Naive thymus-derived CD8-positive, alpha-beta T cell (primary cell): Measurements from ENCODE around the gene MRS2. TPM values are rescaled to one million over a fixed set of nuclear protein-coding genes. Genes with fewer than 3 reads are reported as not detected.
"Not testable (repeated sequence)": the region's sequence is repeated elsewhere in the genome, so short reads cannot be mapped to it uniquely, and the experiment has no call there.

Experiments used
- ATAC-seq, 2 donors: fragments of 150-1000 bp; cut with Tn5 transposase in 1 of 2; sonication (Bioruptor Pico), chemical (Tn5 transposase) in 1 of 2; 1 replicate in 1 of 2; 2 replicates in 1 of 2; pipeline ENCODE4 v1.10.0; 2021; ENCODE audit warnings: mild to moderate bottlenecking in 2 of 2, moderate library complexity in 2 of 2
- POLR2A ChIA-PET: fragments of 350-600 bp; sonication (Branson Sonifier 250); formaldehyde crosslinking; loops from one replicate; lab custom pipeline; 2021; ENCODE audit warnings: antibody characterized with exemption; lab: Charles Lee
- DNase-seq, 10 donors: peaks; one replicate each; pipeline versions ENCODE4 v3.0.0 to v3.0.0-alpha.2; 2020 to 2022
- H3K27ac Mint-ChIP-seq, 10 donors: one replicate each; pipeline ENCODE4 v1.8.0; 2020 to 2022; ENCODE audit warnings: mild to moderate bottlenecking in 10 of 10, mixed read lengths in 10 of 10, moderate library complexity in 4 of 10, inconsistent platforms in 1 of 10
- H3K27me3 Mint-ChIP-seq, 5 donors: one replicate each; pipeline ENCODE4 v1.8.0; 2021 to 2022; ENCODE audit warnings: mixed read lengths in 5 of 5
- H3K36me3 Mint-ChIP-seq, 3 donors: one replicate each; pipeline ENCODE4 v1.8.0; 2020 to 2022; ENCODE audit warnings: mixed read lengths in 3 of 3, mild to moderate bottlenecking in 2 of 3, inconsistent platforms in 1 of 3
- H3K4me1 Mint-ChIP-seq, 4 donors: one replicate each; pipeline ENCODE4 v1.8.0; 2021 to 2022; ENCODE audit warnings: mixed read lengths in 4 of 4
- H3K4me3 Mint-ChIP-seq, 10 donors: one replicate each; pipeline ENCODE4 v1.8.0; 2020 to 2022; ENCODE audit warnings: mild to moderate bottlenecking in 10 of 10, mixed read lengths in 10 of 10, moderate library complexity in 6 of 10, inconsistent platforms in 1 of 10
- H3K9me3 Mint-ChIP-seq, 9 donors: one replicate each; pipeline ENCODE4 v1.8.0; 2020 to 2022; ENCODE audit warnings: mixed read lengths in 9 of 9, mild to moderate bottlenecking in 3 of 9, inconsistent platforms in 1 of 9, moderate library complexity in 1 of 9
- polyA plus RNA-seq, 3 donors: library from polyadenylated mRNA; unstranded; fragments of 300-500 nt; fragmentation: Illumina TruSeq; gene quantifications; one replicate each; pipeline ENCODE4 v1.2.3, GENCODE V29; 2021
- total RNA-seq, 8 experiments: library from RNA in 2 of 8; stranded (reverse) in 2 of 8; gene quantifications; one replicate each; pipeline ENCODE4 v1.2.3 and lab custom pipeline; 2021 to 2026

MRS2 gene
- total and polyA plus RNA-seq, 5 experiments from 2014 or later: 13.2 to 22.1 (median 19.7) TPM

DNA sequence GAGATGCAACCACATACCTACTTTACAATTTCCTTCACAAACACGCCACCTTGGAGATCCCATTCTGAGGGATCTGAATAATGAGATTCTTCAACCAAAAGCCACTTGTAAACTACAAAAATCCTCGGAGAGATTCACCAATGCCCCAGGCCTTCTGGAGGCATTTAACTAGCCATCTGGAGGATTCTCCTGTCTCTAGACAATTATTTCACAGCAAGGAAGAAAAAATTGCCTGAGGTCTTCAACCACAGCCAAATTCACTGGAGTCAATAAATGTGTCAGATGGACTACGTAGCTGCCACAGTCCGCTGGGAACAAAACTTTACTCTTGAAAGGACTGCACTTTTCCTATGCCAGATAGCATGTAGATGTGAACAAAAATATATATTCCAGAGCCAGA is 25.9 kb upstream of the MRS2 start:
- POLR2A ChIA-PET: no interaction called here
- H3K36me3 Mint-ChIP-seq: no peaks in the 10 kb centered on the region
- peaks cover 0 to 6% (median 0%) of the 10 kb centered on the region in 4 donors for H3K4me1 Mint-ChIP-seq
- H3K9me3 Mint-ChIP-seq: peaks cover 0 to 4% (median 0%) of the 10 kb centered on the region in 9 donors
- no peak for DNase-seq
- no peak overlapping the region for H3K27ac Mint-ChIP-seq
- ATAC-seq: no peak
- no peak overlapping the region for H3K4me3 Mint-ChIP-seq
- H3K27me3 Mint-ChIP-seq: peaks cover 9 to 18% (median 14%) of the 10 kb centered on the region in 5 donors

- Mint-ChIP-seq H3K27me3 (peaks cover 3 to 13% (median 8%) of the 10 kb centered on the region in 5 donors), H3K4me3 (no peak overlapping the region), H3K4me1 (peaks cover 0 to 6% (median 0%) of the 10 kb centered on the region in 4 donors), H3K36me3 (no peaks in the 10 kb centered on the region), H3K9me3 (peaks cover 0 to 4% (median 0%) of the 10 kb centered on the region in 9 donors), H3K27ac (no peak overlapping the region)
- no peak for ATAC-seq
- no peak for DNase-seq
- POLR2A ChIA-PET: no interaction called here
Measured at GRCh38 chr6:24378473-24379097, 24.2 kb upstream of the MRS2 start.

- DNase-seq (no peak), ATAC-seq (no peak)
- Mint-ChIP-seq H3K36me3 (no peaks in the 10 kb centered on the region), H3K4me1 (peaks cover 0 to 6% (median 0%) of the 10 kb centered on the region in 4 donors), H3K27me3 (peaks cover 10 to 22% (median 14%) of the 10 kb centered on the region in 5 donors), H3K9me3 (peaks cover 0 to 4% (median 0%) of the 10 kb centered on the region in 9 donors), H3K27ac (peak overlapping the region in 1 of 10 donors; percentile 23), H3K4me3 (no peak overlapping the region)
- POLR2A ChIA-PET: no interaction called here
Measured at GRCh38 chr6:24381476-24382219, 21.1 kb upstream of the MRS2 start.

DNA sequence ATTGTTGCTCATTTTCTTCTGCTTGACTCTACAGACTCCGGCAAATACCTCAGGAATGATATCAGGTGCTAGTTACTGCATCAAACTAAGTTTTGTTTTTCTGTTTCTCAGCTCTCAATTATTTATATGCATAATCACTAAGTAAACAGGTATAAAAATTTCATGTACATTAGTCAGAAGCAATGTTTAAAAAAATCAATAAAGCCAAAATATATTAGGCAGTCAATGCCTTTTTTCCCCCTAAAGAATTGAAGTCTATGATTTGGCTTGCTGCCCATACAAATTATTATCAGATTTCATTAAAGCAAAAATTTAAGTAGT is 20.6 kb upstream of the MRS2 start:
- peaks cover 0 to 6% (median 0%) of the 10 kb centered on the region in 4 donors for H3K4me1 Mint-ChIP-seq
- ATAC-seq: no peak

GRCh38 chr6:24382891-24383494 is 19.7 kb upstream of the MRS2 start:
- H3K4me3 Mint-ChIP-seq, DNase-seq, H3K36me3 Mint-ChIP-seq, ATAC-seq, H3K27ac Mint-ChIP-seq, H3K4me1 Mint-ChIP-seq, H3K9me3 Mint-ChIP-seq, POLR2A ChIA-PET: not testable (repeated sequence)
- H3K27me3 Mint-ChIP-seq: peaks cover 11 to 23% (median 15%) of the 10 kb centered on the region in 5 donors

More for the DNA sequence above, 20.6 kb upstream of the MRS2 start:
- Mint-ChIP-seq H3K9me3 (peaks cover 0 to 4% (median 0%) of the 10 kb centered on the region in 9 donors), H3K27me3 (peaks cover 11 to 23% (median 14%) of the 10 kb centered on the region in 5 donors), H3K4me3 (no peak overlapping the region), H3K27ac (peak overlapping the region in 1 of 10 donors; percentile 23), H3K36me3 (no peaks in the 10 kb centered on the region)
- DNase-seq: no peak
- POLR2A ChIA-PET: no interaction called here

- ATAC-seq, H3K4me3 Mint-ChIP-seq, H3K4me1 Mint-ChIP-seq, H3K36me3 Mint-ChIP-seq, POLR2A ChIA-PET, DNase-seq, H3K9me3 Mint-ChIP-seq, H3K27ac Mint-ChIP-seq: not testable (repeated sequence)
- peaks cover 4 to 23% (median 16%) of the 10 kb centered on the region in 5 donors for H3K27me3 Mint-ChIP-seq
Measured at GRCh38 chr6:24384369-24385130, 18.2 kb upstream of the MRS2 start.

GRCh38 chr6:24385536-24386269 is 17.0 kb upstream of the MRS2 start:
- H3K4me3 Mint-ChIP-seq: no peak overlapping the region
- H3K27ac Mint-ChIP-seq: no peak overlapping the region
- no peaks in the 10 kb centered on the region for H3K36me3 Mint-ChIP-seq
- DNase-seq (no peak), ATAC-seq (no peak)
- H3K4me1 Mint-ChIP-seq: peaks cover 0 to 6% (median 0%) of the 10 kb centered on the region in 4 donors
- H3K9me3 Mint-ChIP-seq: peaks cover 0 to 2% (median 0%) of the 10 kb centered on the region in 9 donors
- H3K27me3 Mint-ChIP-seq: peaks cover 4 to 23% (median 16%) of the 10 kb centered on the region in 5 donors
- POLR2A ChIA-PET: no interaction called here

DNA sequence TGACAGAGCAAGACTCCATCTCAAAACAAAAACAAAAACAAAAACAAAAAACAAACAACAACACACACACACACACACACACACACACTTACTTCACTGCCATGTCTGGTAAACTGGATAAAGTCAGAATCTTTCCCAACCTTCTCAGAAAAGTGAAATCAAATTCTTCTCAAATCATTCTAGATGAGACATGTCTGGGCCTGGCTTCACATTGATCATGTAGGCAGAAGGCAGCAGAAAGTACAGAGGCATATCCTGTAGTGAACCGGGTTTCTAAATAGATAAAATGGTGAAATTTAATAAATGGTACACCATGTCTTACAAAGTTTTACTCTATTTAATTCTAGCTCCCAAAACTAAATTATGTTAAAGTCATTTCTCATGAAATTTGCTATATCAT is 14.9 kb upstream of the MRS2 start:
- POLR2A ChIA-PET: no interaction called here
- Mint-ChIP-seq H3K27ac (no peak overlapping the region), H3K9me3 (peaks cover 0 to 2% (median 0%) of the 10 kb centered on the region in 9 donors), H3K36me3 (no peaks in the 10 kb centered on the region), H3K4me3 (no peak overlapping the region), H3K4me1 (no peaks in the 10 kb centered on the region), H3K27me3 (peaks cover 4 to 23% (median 16%) of the 10 kb centered on the region in 5 donors)
- DNase-seq: no peak
- ATAC-seq: no peak

- peaks cover 0 to 2% (median 0%) of the 10 kb centered on the region in 9 donors for H3K9me3 Mint-ChIP-seq
- H3K27me3 Mint-ChIP-seq: peaks cover 6 to 23% (median 15%) of the 10 kb centered on the region in 5 donors
- peaks cover 0 to 2% (median 0%) of the 10 kb centered on the region in 3 donors for H3K36me3 Mint-ChIP-seq
- no peak for DNase-seq
- H3K27ac Mint-ChIP-seq: no peak overlapping the region
- POLR2A ChIA-PET: no interaction called here
- no peak for ATAC-seq
- no peaks in the 10 kb centered on the region for H3K4me1 Mint-ChIP-seq
- H3K4me3 Mint-ChIP-seq: no peak overlapping the region
Measured at GRCh38 chr6:24391208-24391607, 11.5 kb upstream of the MRS2 start.

GRCh38 chr6:24391756-24392405 is 10.9 kb upstream of the MRS2 start:
- no peak overlapping the region for H3K27ac Mint-ChIP-seq
- ATAC-seq (peak in 1 of 2 donors; percentile 18), DNase-seq (no peak)
- POLR2A ChIA-PET: no interaction called here
- H3K4me1 Mint-ChIP-seq: no peaks in the 10 kb centered on the region
- H3K9me3 Mint-ChIP-seq: peaks cover 0 to 9% (median 5%) of the 10 kb centered on the region in 9 donors
- peaks cover 0 to 4% (median 4%) of the 10 kb centered on the region in 3 donors for H3K36me3 Mint-ChIP-seq
- H3K4me3 Mint-ChIP-seq: no peak overlapping the region
- H3K27me3 Mint-ChIP-seq: peaks cover 11 to 24% (median 19%) of the 10 kb centered on the region in 5 donors

DNA sequence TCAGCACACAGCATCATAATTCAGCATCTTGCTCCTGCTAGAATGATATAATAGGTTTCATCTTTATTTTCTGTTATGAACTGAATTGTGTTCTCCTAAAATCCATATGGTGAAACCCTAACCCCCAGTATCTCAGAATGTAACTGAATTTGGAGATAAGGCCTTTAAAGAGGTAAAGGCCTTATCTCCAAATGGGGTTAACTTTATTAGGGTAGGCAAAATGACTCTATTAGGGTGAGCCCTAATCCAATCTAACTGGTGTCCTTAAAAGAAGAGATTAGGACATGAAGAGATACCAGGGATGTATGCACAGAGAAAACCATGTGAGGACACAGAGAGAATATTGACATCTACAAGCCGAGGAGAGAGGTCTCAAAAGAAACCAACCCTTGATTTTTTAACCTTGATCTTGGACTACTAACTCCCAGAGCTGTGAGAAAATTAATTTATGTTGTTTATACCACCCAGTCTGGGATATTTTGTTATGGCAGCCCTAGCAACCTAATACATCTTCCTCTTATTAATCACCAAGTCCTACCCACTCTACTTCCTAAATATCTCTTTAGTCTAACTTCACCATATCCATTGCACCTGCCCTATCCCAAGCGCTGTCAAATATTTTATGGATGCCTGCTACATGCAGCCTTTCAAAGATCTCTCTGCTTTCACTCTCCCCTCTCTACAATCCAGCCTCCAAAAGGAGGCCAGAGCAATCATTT is 8.5 kb upstream of the MRS2 start:
- H3K27me3 Mint-ChIP-seq: peaks cover 22 to 45% (median 32%) of the 10 kb centered on the region in 5 donors
- no peaks in the 10 kb centered on the region for H3K4me1 Mint-ChIP-seq
- H3K27ac Mint-ChIP-seq: no peak overlapping the region
- POLR2A ChIA-PET: no interaction called here
- no peak overlapping the region for H3K4me3 Mint-ChIP-seq
- H3K9me3 Mint-ChIP-seq: peaks cover 0 to 12% (median 5%) of the 10 kb centered on the region in 9 donors
- DNase-seq: no peak
- H3K36me3 Mint-ChIP-seq: peaks cover 0 to 4% (median 4%) of the 10 kb centered on the region in 3 donors
- ATAC-seq: no peak
